ENCODE results near the gene LRP4. TPM values are rescaled to one million over a fixed set of nuclear protein-coding genes. Genes with fewer than 3 reads are reported as not detected.

Gene LRP4
- total RNA-seq, 1 experiment from 2014 or later = 11.6 TPM

- H3T11ph ChIP-seq (ENCODE audit: low read length) = no peak overlapping the region
- Mint-ChIP-seq H3K27me3 (ENCODE audit: low read depth) (no peaks in the 10 kb centered on the region), H3K27ac (0 out of 7 replicates have a peak overlapping the region, but pooled peaks of 1 of the 3 experiments have one; percentile 61), H3K4me1 (peaks cover 0 to 9% of the 10 kb centered on the region in 2 experiments; a peak in 3 of 4 replicates), H3K36me3 (ENCODE audit: insufficient read depth in 1 of 3, low read depth in 3 of 3) (peaks cover 40 to 51% (median 48%) of the 10 kb centered on the region in 3 experiments; a peak in 6 of 7 replicates), H3K4me3 (no peak overlapping the region), H3K9me3 (peaks cover 4 to 6% of the 10 kb centered on the region in 2 experiments; a peak in 3 of 5 replicates)
- no peaks in the 10 kb centered on the region for H3K79me1 ChIP-seq (ENCODE audit: insufficient read depth, low read depth, low read length, poor library complexity, severe bottlenecking)
- H3K27ac ChIP-seq (ENCODE audit: insufficient read length, low read depth, low read length) = no peak overlapping the region
- no peak overlapping the region for H2BK120ac ChIP-seq (ENCODE audit: low read depth, low read length, poor library complexity, severe bottlenecking)
- H4K91ac ChIP-seq (ENCODE audit: insufficient read length, low read depth, low read length) = no peak overlapping the region
- no peak overlapping the region for H2BK12ac ChIP-seq (ENCODE audit: insufficient read length, low read depth, low read length)
- H2BK20ac ChIP-seq (ENCODE audit: low read depth, low read length, poor library complexity, severe bottlenecking) = no peak overlapping the region
- H2BK15ac ChIP-seq (ENCODE audit: low read depth, low read length) = no peak overlapping the region
- no peak overlapping the region for H2BK5ac ChIP-seq (ENCODE audit: insufficient read length, low read length)
- no peak for DNase-seq
- H3K79me2 ChIP-seq (ENCODE audit: insufficient read depth, low read length) = no peaks in the 10 kb centered on the region
- WGBS (ENCODE audit: extremely low coverage, insufficient read length, low lambda C conversion rate) = no CpG with 5 or more reads among the region's 10 CpGs
- no peak overlapping the region for H3K23ac ChIP-seq (ENCODE audit: insufficient read length, low read depth, low read length)
- H3K4me1 ChIP-seq (ENCODE audit: insufficient read depth, low read length) = no peaks in the 10 kb centered on the region
- no peak overlapping the region for H4K5ac ChIP-seq (ENCODE audit: insufficient read length, low read depth, low read length)
- H3K18ac ChIP-seq (ENCODE audit: insufficient read length, low read depth, low read length) = no peak overlapping the region
- no peak overlapping the region for H3K4me2 ChIP-seq (ENCODE audit: insufficient read depth, insufficient read length, low read length)
- H3K56ac ChIP-seq (ENCODE audit: insufficient read length, low read depth, low read length) = no peak overlapping the region
- H2AFZ ChIP-seq (ENCODE audit: low read length) = no peak overlapping the region
- no peak overlapping the region for H2AK5ac ChIP-seq (ENCODE audit: insufficient read length, low read length)
- H3K14ac ChIP-seq (ENCODE audit: insufficient read depth, low read length) = no peak overlapping the region
- H3K23me2 ChIP-seq (ENCODE audit: insufficient read length, low read depth, low read length, poor library complexity, severe bottlenecking) = no peaks in the 10 kb centered on the region
- no peak overlapping the region for H4K8ac ChIP-seq (replicated peaks; ENCODE audit: insufficient read length, low read depth, low read length)
- peak; percentile 58; the same call in 2 of the 3 replicates for TF ChIP-seq CTCF (conservative IDR thresholded peaks at IDR 0.05)
- no peak overlapping the region for H3K9ac ChIP-seq (ENCODE audit: extremely low read depth, insufficient read length, low read length)
- no peaks in the 10 kb centered on the region for H4K20me1 ChIP-seq (ENCODE audit: control insufficient read depth, insufficient read depth, insufficient read length)
- no peaks in the 10 kb centered on the region for H3K27me3 ChIP-seq (ENCODE audit: insufficient read depth, low read length)
- no peak overlapping the region for H3K4ac ChIP-seq (ENCODE audit: low read depth, low read length)
- H3K9me3 ChIP-seq (ENCODE audit: control insufficient read depth, low read depth, low read length) = no peaks in the 10 kb centered on the region
Observed at GRCh38 chr11:46896719-46897406, 21.5 kb downstream of the LRP4 start.
